NCI-H82 (cell line): Measurements from ENCODE around the gene NDUFAF3.
"Not testable (repeated sequence)": the region's sequence is repeated elsewhere in the genome, so short reads cannot be mapped to it uniquely, and the experiment has no call there.

ENCODE experiments used
- DNase-seq: peaks from one replicate; lab custom pipeline; 2025; lab: John Stamatoyannopoulos, UW

The NDUFAF3 gene

GRCh38 chr3:48999085-48999858 lies 22.6 kb upstream of the NDUFAF3 start:
- no peak for DNase-seq

- no peak for DNase-seq
Measured at GRCh38 chr3:49001155-49001554, 20.8 kb upstream of the NDUFAF3 start.

GRCh38 chr3:49004352-49005302 lies 17.3 kb upstream of the NDUFAF3 start:
- peak; percentile 21 for DNase-seq

- DNase-seq: no peak
Measured at GRCh38 chr3:49005303-49005680, 16.6 kb upstream of the NDUFAF3 start.

GRCh38 chr3:49005998-49006397 lies 15.9 kb upstream of the NDUFAF3 start:
- DNase-seq: no peak

- peak; percentile 45 for DNase-seq
Measured at GRCh38 chr3:49006408-49007067, 15.4 kb upstream of the NDUFAF3 start.

- peak; percentile 99 for DNase-seq
Measured at GRCh38 chr3:49007068-49007770, 14.7 kb upstream of the NDUFAF3 start, which contains the start of gene WDR6. WDR6 (plus strand) TSS chr3:49007391; CDS start chr3:49007432, 41 bp downstream.

- DNase-seq: peak; percentile 93
Measured at GRCh38 chr3:49007771-49008528, 14.0 kb upstream of the NDUFAF3 start.

GRCh38 chr3:49008627-49009026 lies 13.3 kb upstream of the NDUFAF3 start:
- not testable (repeated sequence) for DNase-seq

GRCh38 chr3:49009396-49009795 lies 12.5 kb upstream of the NDUFAF3 start:
- no peak for DNase-seq

- DNase-seq: no peak
Measured at GRCh38 chr3:49012441-49013017, 9.4 kb upstream of the NDUFAF3 start.

- no peak for DNase-seq
Measured at GRCh38 chr3:49013113-49013737, 8.7 kb upstream of the NDUFAF3 start.

- peak; percentile 33 for DNase-seq
Measured at GRCh38 chr3:49013738-49014660, 7.9 kb upstream of the NDUFAF3 start.

- no peak for DNase-seq
Measured at GRCh38 chr3:49015072-49015471, 6.8 kb upstream of the NDUFAF3 start.

GRCh38 chr3:49015765-49016164 lies 6.2 kb upstream of the NDUFAF3 start:
- DNase-seq: no peak

GRCh38 chr3:49016414-49017228 lies 5.3 kb upstream of the NDUFAF3 start:
- DNase-seq: no peak

- DNase-seq: peak; percentile 57
Measured at GRCh38 chr3:49017229-49017970, 4.5 kb upstream of the NDUFAF3 start.
